ENCODE data around the gene RBP5. TPM values are rescaled to one million over a fixed set of nuclear protein-coding genes. Genes with fewer than 3 reads are reported as not detected.
"Not testable (repeated sequence)": the region's sequence is repeated elsewhere in the genome, so short reads cannot be mapped to it uniquely, and the experiment has no call there.

RBP5 gene
- total RNA-seq, 1 experiment from 2014 or later: 2.7 TPM

DNA sequence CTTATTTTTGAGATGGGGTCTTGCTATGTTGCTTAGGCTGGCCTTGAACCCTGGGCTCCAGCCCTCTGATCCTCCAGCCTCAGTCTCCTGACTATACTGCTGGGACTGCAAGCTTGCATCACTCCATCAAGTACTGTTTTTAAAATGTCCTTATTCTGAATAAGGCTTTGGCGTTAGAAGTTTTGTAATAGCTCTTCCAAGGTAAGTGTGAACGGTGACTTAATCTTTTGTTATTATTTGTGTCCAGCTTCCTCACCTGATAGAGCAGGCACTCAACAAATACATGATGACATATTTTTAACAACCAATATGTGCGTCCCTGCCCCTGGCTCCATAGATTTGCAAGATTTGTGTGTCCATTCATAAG lies 21.1 kb downstream of the RBP5 start:
- Histone ChIP-seq H3K27ac (ENCODE audit: insufficient read length, low read depth, low read length) (no peak overlapping the region), H3K18ac (ENCODE audit: insufficient read length, low read depth, low read length) (no peak overlapping the region), H2BK12ac (ENCODE audit: insufficient read length, low read depth, low read length) (no peak overlapping the region), H3K4me2 (ENCODE audit: insufficient read depth, insufficient read length, low read length) (peak overlapping the region; percentile 79), H3K4me1 (ENCODE audit: insufficient read depth, low read length) (no peaks in the 10 kb centered on the region), H3K4ac (ENCODE audit: low read depth, low read length) (no peak overlapping the region), H3K79me1 (ENCODE audit: insufficient read depth, low read depth, low read length, poor library complexity, severe bottlenecking) (no peaks in the 10 kb centered on the region), H3K9me3 (ENCODE audit: control insufficient read depth, low read depth, low read length) (no peaks in the 10 kb centered on the region), H4K5ac (ENCODE audit: insufficient read length, low read depth, low read length) (no peak overlapping the region), H3T11ph (ENCODE audit: low read length) (no peak overlapping the region), H3K79me2 (ENCODE audit: insufficient read depth, low read length) (no peaks in the 10 kb centered on the region), H3K23ac (ENCODE audit: insufficient read length, low read depth, low read length) (no peak overlapping the region), H4K8ac (replicated peaks; ENCODE audit: insufficient read length, low read depth, low read length) (no peak overlapping the region), H3K27me3 (ENCODE audit: insufficient read depth, low read length) (no peaks in the 10 kb centered on the region), H2BK20ac (ENCODE audit: low read depth, low read length, poor library complexity, severe bottlenecking) (no peak overlapping the region), H2BK15ac (ENCODE audit: low read depth, low read length) (no peak overlapping the region), H3K14ac (ENCODE audit: insufficient read depth, low read length) (0 out of 2 replicates have a peak overlapping the region, but pooled peaks have one; percentile 33), H2BK120ac (ENCODE audit: low read depth, low read length, poor library complexity, severe bottlenecking) (no peak overlapping the region), H2BK5ac (ENCODE audit: insufficient read length, low read length) (no peak overlapping the region), H4K20me1 (ENCODE audit: control insufficient read depth, insufficient read depth, insufficient read length) (no peaks in the 10 kb centered on the region), H2AK5ac (ENCODE audit: insufficient read length, low read length) (no peak overlapping the region), H4K91ac (ENCODE audit: insufficient read length, low read depth, low read length) (no peak overlapping the region), H3K56ac (ENCODE audit: insufficient read length, low read depth, low read length) (no peak overlapping the region), H3K9ac (ENCODE audit: extremely low read depth, insufficient read length, low read length) (peak overlapping the region; percentile 10), H2AFZ (ENCODE audit: low read length) (no peak overlapping the region), H3K23me2 (ENCODE audit: insufficient read length, low read depth, low read length, poor library complexity, severe bottlenecking) (peaks cover 11% of the 10 kb centered on the region)
- H3K27ac Mint-ChIP-seq: peak overlapping the region; percentile 39 to 72 (median 61); a peak in 3 of 7 replicates
- DNase-seq: no peak
- H3K27me3 Mint-ChIP-seq (ENCODE audit: low read depth): peaks cover 7% of the 10 kb centered on the region
- peaks cover 11% of the 10 kb centered on the region in 2 experiments for H3K4me1 Mint-ChIP-seq
- peaks cover 17 to 31% (median 20%) of the 10 kb centered on the region in 3 experiments for H3K36me3 Mint-ChIP-seq (ENCODE audit: insufficient read depth in 1 of 3, low read depth in 3 of 3)
- WGBS (ENCODE audit: extremely low coverage, insufficient read length, low lambda C conversion rate): no CpG with 5 or more reads among the region's 3 CpGs
- peak overlapping the region; percentile 84 to 88 for H3K4me3 Mint-ChIP-seq
- peaks cover 6 to 12% of the 10 kb centered on the region in 2 experiments for H3K9me3 Mint-ChIP-seq
- TF ChIP-seq, protein P1, sequence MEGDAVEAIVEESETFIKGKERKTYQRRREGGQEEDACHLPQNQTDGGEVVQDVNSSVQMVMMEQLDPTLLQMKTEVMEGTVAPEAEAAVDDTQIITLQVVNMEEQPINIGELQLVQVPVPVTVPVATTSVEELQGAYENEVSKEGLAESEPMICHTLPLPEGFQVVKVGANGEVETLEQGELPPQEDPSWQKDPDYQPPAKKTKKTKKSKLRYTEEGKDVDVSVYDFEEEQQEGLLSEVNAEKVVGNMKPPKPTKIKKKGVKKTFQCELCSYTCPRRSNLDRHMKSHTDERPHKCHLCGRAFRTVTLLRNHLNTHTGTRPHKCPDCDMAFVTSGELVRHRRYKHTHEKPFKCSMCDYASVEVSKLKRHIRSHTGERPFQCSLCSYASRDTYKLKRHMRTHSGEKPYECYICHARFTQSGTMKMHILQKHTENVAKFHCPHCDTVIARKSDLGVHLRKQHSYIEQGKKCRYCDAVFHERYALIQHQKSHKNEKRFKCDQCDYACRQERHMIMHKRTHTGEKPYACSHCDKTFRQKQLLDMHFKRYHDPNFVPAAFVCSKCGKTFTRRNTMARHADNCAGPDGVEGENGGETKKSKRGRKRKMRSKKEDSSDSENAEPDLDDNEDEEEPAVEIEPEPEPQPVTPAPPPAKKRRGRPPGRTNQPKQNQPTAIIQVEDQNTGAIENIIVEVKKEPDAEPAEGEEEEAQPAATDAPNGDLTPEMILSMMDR (conservative IDR thresholded peaks at IDR 0.05): no peak

DNA sequence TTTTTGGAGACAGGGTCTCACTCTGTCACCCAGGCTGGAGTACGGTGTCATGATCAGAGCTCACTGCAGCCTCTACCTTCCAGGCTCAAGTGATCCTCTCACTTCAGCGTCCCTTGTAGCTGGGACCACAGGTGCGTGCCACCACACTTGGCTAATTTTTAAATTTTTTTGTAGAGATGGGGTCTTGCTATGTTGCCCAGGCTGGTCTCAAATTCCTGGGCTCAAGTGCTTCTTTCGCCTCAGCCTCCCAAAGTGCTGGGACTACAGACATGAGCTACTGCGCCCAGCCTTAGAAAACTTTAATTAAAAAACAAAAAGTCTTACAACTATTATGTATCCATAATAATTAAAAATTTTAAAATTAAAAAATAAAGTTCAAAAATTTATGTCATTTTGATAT lies 21.5 kb downstream of the RBP5 start:
- H4K8ac ChIP-seq (replicated peaks; ENCODE audit: insufficient read length, low read depth, low read length); H2BK12ac ChIP-seq (ENCODE audit: insufficient read length, low read depth, low read length); H3K4me2 ChIP-seq (ENCODE audit: insufficient read depth, insufficient read length, low read length); H3K56ac ChIP-seq (ENCODE audit: insufficient read length, low read depth, low read length); H3K9me3 ChIP-seq (ENCODE audit: control insufficient read depth, low read depth, low read length); H3K9ac ChIP-seq (ENCODE audit: extremely low read depth, insufficient read length, low read length); H3K27me3 Mint-ChIP-seq (ENCODE audit: low read depth); H3K23ac ChIP-seq (ENCODE audit: insufficient read length, low read depth, low read length); H3K79me2 ChIP-seq (ENCODE audit: insufficient read depth, low read length); H2AK5ac ChIP-seq (ENCODE audit: insufficient read length, low read length); H2BK120ac ChIP-seq (ENCODE audit: low read depth, low read length, poor library complexity, severe bottlenecking); H3K14ac ChIP-seq (ENCODE audit: insufficient read depth, low read length); H4K5ac ChIP-seq (ENCODE audit: insufficient read length, low read depth, low read length); H4K91ac ChIP-seq (ENCODE audit: insufficient read length, low read depth, low read length); H3K27ac ChIP-seq (ENCODE audit: insufficient read length, low read depth, low read length); H2BK20ac ChIP-seq (ENCODE audit: low read depth, low read length, poor library complexity, severe bottlenecking); H2BK5ac ChIP-seq (ENCODE audit: insufficient read length, low read length); H3T11ph ChIP-seq (ENCODE audit: low read length); H3K27ac Mint-ChIP-seq; H3K4ac ChIP-seq (ENCODE audit: low read depth, low read length); H2AFZ ChIP-seq (ENCODE audit: low read length); H3K4me1 ChIP-seq (ENCODE audit: insufficient read depth, low read length); H3K27me3 ChIP-seq (ENCODE audit: insufficient read depth, low read length); H3K4me3 Mint-ChIP-seq; H3K18ac ChIP-seq (ENCODE audit: insufficient read length, low read depth, low read length); H2BK15ac ChIP-seq (ENCODE audit: low read depth, low read length); H3K79me1 ChIP-seq (ENCODE audit: insufficient read depth, low read depth, low read length, poor library complexity, severe bottlenecking); H4K20me1 ChIP-seq (ENCODE audit: control insufficient read depth, insufficient read depth, insufficient read length); DNase-seq: not testable (repeated sequence)
- peaks cover 11% of the 10 kb centered on the region in 2 experiments for H3K4me1 Mint-ChIP-seq
- peaks cover 11% of the 10 kb centered on the region for H3K23me2 ChIP-seq (ENCODE audit: insufficient read length, low read depth, low read length, poor library complexity, severe bottlenecking)
- no CpG with 5 or more reads among the region's 5 CpGs for WGBS (ENCODE audit: extremely low coverage, insufficient read length, low lambda C conversion rate)
- H3K36me3 Mint-ChIP-seq (ENCODE audit: insufficient read depth in 1 of 3, low read depth in 3 of 3): peaks cover 17 to 31% (median 21%) of the 10 kb centered on the region in 3 experiments
- peaks cover 6 to 12% of the 10 kb centered on the region in 2 experiments for H3K9me3 Mint-ChIP-seq
